Stimulated activated CD8-positive, alpha-beta memory T cell treated with anti-CD3 and anti-CD28 coated beads, Interleukin-15, amount 100 ng/mL, for 1 hour (primary cell): ENCODE data around the gene TTC1.
"Not testable (repeated sequence)": the region's sequence is repeated elsewhere in the genome, so short reads cannot be mapped to it uniquely, and the experiment has no call there.

Source experiments
- DNase-seq: peaks from one replicate; pipeline ENCODE4 v3.0.0-alpha.2; 2020; ENCODE audit warnings: low read depth

Gene TTC1, protein sequence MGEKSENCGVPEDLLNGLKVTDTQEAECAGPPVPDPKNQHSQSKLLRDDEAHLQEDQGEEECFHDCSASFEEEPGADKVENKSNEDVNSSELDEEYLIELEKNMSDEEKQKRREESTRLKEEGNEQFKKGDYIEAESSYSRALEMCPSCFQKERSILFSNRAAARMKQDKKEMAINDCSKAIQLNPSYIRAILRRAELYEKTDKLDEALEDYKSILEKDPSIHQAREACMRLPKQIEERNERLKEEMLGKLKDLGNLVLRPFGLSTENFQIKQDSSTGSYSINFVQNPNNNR

GRCh38 chr5:160008877-160009590 lies at the start of gene TTC1:
Gene TTC1, plus strand, starts transcription at chr5:160009139. Its CDS starts 1,390 bp downstream, at chr5:160010529.
- peak; percentile 87 for DNase-seq

GRCh38 chr5:159961176-159962160 lies 47.5 kb upstream of the TTC1 start:
- no peak for DNase-seq

DNA sequence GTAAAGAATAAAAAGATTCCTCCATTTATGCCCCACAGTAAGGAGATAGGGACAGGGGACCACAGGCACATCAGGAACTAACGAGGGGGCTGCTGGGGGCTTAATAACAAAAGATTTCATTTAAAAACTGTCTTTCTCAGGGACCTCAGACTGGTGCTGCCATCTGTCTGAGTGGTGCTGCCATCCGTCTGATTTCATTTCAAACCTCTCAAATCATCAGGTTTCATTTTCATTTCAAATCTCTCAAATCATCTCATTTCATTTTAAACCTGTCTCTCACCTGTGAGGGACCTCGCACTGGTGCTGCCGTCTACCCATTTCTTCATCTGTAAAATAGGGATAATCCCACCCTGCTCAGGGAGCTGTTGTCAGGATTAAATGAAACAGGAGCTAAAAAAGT lies 46.7 kb upstream of the TTC1 start:
- no peak for DNase-seq

DNA sequence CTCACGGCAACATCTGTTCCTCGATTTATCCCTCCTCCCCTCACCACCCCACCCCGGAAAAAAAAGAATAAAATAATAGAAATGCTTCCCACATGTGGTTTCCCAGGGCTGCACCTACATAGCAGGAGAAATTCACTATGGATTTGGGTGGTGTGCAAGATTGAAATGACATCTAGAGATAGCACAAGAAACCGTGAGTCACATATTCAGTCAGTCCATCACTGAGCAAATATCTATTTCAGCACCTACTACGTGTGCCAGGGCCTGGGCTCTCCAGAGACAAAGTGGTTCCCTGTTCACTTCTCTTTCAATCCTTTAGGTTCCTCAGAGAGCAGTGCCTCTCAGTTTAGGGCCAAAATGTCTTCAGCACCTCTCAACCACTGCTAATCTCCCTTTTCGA lies 45.0 kb upstream of the TTC1 start:
- no peak for DNase-seq

DNA sequence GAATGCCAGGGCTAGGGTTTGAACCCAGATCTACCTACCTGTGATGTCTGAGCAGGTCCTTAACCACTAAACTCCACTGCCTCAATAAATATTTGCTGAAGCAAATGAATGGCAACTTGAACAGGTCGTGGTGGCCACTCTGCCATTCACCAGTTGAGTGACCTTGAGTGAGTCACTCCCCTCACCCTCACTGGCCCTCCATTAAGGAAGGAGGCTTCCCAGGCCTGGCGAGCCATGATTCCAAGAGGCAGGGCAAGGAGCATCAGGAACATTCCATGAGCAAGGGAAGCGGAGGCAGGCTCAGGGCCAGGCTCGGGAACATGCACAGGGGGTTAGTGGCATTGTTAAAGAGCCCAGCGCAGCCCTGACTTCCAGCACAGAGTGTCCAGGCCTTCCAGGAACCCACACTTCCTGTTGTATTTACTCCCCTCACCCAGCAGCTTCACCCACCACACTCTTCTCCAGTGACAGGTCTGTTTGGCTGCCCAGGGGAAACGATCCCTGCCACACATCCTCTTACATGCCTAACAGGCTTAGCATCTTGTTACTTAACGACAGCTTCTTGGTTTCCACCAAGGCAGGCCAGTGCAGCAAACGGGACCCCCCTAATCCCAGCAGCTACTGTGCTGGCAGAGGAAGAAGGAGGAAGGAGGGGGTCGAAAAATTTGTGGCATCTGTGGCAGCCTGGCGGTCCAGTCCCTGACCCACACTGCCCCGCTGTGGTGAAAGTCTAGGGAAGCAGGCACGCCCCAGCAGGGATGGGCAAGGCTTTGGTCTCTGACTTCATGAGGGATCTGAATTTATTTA lies 43.7 kb upstream of the TTC1 start:
- DNase-seq = no peak

DNA sequence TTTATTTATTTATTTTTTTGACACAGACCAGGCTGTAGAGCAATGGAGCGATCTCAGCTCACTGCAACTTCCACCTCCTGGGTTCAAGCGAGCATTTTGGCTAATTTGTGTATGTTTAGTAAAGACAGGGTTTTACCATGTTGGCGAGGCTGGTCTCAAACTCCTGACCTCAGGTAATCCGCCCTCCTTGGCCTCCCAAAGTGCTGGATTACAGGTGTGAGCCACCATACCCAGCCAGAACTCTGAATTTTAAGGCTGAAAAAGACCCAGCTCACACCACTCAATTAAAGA lies 43.2 kb upstream of the TTC1 start:
- DNase-seq = not testable (repeated sequence)

DNA sequence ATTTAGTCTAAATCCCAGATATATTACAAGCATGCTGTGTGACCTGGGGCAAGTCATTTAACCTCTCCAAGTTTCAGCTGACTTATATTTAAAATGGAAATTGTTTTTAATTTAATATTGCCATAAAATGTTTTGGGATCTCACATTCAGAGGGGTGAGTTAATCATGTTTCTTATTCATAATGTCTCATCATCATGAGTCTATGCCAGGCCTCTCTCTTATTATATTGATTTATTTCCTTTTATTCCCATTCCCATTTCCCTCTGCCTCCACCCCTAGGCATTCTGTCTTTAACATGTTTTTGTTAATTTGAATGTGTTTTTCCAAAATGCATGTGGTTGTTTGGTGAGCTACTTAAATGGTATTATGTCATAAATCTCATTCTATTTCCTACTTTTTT lies 39.0 kb upstream of the TTC1 start:
- no peak for DNase-seq

GRCh38 chr5:159971038-159971437 lies 37.9 kb upstream of the TTC1 start:
- DNase-seq = no peak

DNA sequence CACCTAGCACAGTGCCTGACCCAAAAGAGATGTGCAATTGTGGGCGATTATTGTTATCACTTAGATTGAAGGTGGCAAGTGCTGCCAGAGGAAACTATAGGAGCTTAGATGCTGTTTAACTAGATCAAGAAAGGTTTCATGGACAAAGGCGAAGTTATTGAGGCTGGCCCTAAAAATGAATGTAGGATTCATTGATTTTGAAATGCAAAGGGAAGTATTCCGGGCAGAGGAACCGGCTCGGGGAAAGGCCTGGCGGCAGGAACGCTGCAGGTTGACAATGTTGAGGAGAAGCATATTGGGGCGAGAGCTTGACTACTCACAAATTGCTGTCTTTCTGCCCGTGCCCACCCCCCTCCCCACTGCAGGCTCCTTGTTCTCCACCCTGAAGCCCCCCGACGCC lies 37.4 kb upstream of the TTC1 start:
- DNase-seq = no peak

DNA sequence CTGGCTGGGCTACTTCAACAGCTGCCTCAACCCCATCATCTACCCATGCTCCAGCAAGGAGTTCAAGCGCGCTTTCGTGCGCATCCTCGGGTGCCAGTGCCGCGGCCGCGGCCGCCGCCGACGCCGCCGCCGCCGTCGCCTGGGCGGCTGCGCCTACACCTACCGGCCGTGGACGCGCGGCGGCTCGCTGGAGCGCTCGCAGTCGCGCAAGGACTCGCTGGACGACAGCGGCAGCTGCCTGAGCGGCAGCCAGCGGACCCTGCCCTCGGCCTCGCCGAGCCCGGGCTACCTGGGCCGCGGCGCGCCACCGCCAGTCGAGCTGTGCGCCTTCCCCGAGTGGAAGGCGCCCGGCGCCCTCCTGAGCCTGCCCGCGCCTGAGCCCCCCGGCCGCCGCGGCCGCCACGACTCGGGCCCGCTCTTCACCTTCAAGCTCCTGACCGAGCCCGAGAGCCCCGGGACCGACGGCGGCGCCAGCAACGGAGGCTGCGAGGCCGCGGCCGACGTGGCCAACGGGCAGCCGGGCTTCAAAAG lies 36.9 kb upstream of the TTC1 start:
- DNase-seq = no peak

DNA sequence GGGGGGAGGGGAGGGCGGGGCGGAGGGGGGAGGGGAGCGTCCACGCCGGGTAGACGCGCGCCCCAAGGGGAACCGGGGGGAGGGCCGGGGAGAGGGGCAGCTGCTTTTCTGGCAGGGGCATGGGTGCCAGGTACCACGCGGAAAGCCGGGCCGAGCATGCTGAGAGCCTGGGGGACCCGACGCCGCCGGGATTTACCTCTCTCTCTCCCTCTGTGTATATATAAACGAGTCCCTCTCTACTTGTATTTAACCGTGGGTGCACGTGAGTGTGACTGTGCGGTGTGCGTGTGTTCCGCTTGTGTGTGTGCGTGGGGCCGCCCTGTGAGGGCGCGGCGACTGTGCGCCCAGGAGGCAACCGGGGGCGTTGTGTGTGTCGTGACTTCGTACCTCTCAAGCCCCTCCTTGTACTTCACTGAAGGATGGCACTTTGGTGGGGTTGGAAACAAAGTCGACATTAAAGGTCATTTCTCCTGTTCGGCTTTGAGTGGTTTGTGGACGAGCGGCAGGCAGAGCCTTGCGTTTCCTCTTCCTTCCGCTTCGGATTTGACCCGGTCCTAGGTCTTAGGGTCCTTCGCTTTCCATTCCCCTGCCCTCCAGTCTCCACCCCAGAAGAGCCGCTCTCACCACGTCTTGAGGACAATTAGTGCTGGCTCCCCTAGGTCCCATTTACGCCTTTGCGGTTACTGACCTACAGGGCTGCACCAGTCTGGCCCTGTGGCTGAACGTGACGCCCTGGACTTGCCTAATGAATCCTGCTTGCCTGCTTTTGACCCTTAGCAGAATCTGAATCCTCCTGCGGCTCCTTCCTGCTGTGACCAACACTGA lies 36.2 kb upstream of the TTC1 start:
- no peak for DNase-seq

GRCh38 chr5:159975462-159976019 lies 33.4 kb upstream of the TTC1 start:
- DNase-seq = no peak

DNA sequence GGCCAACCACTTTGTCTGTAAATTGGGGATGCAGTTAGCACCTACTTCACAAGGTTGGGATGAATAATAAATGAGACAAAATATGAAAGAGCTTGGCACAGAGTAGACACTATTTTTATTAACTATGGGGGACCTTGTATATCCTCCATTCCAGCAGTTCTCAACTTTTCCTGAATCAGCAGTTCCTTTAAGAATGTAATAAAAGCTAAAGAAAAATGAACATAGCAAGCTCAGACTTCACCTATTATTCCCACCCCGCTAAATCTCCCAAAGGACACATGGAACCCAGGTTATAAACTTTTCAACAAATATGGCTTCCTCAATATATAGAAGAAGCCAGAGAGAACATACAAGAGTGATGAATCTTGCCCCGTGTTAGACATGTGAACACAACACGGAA lies 32.0 kb upstream of the TTC1 start:
- no peak for DNase-seq

GRCh38 chr5:159978358-159978757 lies 30.6 kb upstream of the TTC1 start:
- DNase-seq = no peak

GRCh38 chr5:159982421-159983173 lies 26.3 kb upstream of the TTC1 start:
- no peak for DNase-seq

DNA sequence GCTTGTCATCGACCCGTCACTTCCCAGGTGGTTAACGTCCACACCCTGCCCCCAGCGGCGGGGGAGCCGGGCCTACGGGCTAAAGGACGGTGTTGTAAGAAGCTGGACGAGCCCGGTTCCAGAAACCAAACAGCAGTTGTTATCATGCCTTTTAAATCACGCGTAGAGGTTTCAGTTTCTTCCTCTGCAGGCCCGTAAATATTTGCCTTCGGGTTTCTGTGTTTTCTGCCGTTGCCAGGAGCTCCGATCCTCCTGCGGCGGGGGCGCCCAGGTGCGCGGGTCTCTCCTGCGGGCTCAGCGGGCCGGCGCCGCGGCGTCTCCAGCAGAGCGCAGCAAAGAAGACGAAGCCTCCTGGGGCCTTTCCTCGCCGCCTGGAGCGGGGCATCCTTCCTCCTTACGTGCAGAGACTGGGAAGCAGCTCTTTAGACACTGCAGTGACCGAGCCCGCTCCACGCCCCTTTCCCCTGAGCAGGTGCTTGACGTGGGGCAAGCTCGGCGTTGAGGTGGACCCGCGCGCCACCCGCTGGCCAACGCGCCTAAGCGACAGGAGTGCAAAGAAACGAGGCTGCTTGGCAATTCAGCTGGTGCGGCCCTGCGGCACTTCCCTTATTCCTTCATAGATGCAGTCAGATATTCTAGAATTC lies 21.8 kb upstream of the TTC1 start:
- DNase-seq = peak; percentile 47

GRCh38 chr5:159990506-159990905 lies 18.4 kb upstream of the TTC1 start:
- DNase-seq = no peak

DNA sequence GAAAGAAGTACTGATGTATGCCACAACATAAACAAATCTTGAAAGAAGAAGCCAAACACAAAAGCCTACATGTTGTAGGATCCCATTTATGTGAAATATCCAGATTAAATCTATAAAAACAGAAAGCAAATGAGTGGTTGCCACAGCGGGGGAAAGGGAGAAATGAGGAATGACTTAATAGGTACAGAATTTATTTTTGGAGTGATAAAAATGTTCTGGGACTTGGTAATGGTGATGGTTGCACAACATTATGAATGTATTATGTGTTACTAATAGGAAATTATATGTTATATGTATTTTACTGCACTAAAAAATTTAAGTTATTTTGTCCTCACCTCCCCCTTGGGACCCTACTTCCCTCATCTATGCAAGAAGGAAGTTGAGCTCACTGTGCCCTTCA lies 16.4 kb upstream of the TTC1 start:
- DNase-seq = no peak

DNA sequence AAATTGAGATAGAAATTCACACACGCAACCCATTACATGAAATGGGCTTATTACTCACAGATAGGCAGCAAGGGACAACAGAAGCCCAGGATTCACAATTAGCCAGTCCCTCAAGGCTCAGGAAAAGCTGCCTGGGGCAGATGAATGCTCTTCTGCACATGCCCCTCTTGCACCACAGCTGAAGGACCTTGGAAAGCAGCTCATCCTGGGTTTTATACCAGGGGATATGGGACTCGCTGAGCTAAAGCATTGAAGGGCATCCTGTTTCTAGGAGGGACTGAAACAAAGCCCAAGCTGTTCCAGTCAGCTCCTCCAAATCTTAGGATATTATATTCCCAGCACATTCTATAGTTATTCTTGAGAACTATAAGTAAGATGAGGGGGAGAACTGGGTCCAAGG lies 15.7 kb upstream of the TTC1 start:
- DNase-seq = no peak
